ENCODE results near the gene FTO. TPM values are rescaled to one million over a fixed set of nuclear protein-coding genes. Genes with fewer than 3 reads are reported as not detected.

Gene FTO
- total and polyA plus RNA-seq, 12 donors = 17.8 to 310 (median 156) TPM

DNA sequence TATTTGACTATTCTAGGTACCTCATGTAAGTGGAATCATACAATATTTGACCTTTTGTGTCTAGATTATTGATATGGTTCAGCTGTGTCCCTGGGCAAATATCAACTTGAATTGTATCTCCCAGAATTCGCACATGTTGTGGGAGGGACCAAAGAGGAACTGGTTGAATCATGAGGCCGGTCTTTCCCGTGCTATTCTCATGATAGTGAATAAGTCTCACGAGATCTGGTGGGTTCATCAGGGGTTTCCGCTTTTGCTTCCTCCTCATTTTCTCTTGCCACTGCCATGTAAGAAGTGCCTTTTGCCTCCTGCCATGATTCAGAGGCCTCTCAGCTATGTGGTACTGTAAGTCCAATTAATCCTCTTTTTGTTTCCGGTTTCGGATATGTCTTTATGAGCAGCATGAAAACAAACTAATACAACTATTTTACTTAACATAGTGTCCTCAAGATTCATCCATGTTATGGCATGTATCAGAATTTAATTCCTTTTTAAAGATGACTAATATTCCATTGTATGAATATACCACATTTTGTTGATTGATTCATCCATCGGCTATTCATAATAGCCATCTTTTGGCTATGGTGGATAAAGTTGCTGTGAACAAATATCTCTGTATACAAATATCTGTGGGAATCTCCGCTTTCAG lies 129.1 kb downstream of the FTO start:
- Histone ChIP-seq H3K27me3 (no peaks in the 10 kb centered on the region), H3K4me1 (replicated peaks in 1 of 2) (peaks cover 0 to 9% of the 10 kb centered on the region in 2 donors), H3K4me3 (no peak overlapping the region), H3K9me3 (replicated peaks in 1 of 3) (no peaks in the 10 kb centered on the region), H3K36me3 (replicated peaks in 1 of 2) (no peaks in the 10 kb centered on the region), H3K27ac (no peak overlapping the region)
- no peak for DNase-seq
- intact Hi-C loops (cut with DNase I) = no loop called here
- TF ChIP-seq POLR2A (IDR thresholded peaks at IDR 0.05) = no peak
- TF ChIP-seq, protein P1, sequence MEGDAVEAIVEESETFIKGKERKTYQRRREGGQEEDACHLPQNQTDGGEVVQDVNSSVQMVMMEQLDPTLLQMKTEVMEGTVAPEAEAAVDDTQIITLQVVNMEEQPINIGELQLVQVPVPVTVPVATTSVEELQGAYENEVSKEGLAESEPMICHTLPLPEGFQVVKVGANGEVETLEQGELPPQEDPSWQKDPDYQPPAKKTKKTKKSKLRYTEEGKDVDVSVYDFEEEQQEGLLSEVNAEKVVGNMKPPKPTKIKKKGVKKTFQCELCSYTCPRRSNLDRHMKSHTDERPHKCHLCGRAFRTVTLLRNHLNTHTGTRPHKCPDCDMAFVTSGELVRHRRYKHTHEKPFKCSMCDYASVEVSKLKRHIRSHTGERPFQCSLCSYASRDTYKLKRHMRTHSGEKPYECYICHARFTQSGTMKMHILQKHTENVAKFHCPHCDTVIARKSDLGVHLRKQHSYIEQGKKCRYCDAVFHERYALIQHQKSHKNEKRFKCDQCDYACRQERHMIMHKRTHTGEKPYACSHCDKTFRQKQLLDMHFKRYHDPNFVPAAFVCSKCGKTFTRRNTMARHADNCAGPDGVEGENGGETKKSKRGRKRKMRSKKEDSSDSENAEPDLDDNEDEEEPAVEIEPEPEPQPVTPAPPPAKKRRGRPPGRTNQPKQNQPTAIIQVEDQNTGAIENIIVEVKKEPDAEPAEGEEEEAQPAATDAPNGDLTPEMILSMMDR (IDR thresholded peaks at IDR 0.05) = no peak
- WGBS, 4 donors = 96 to 98% (median 97%) methylated on average over 9 of the region's 9 CpGs

DNA sequence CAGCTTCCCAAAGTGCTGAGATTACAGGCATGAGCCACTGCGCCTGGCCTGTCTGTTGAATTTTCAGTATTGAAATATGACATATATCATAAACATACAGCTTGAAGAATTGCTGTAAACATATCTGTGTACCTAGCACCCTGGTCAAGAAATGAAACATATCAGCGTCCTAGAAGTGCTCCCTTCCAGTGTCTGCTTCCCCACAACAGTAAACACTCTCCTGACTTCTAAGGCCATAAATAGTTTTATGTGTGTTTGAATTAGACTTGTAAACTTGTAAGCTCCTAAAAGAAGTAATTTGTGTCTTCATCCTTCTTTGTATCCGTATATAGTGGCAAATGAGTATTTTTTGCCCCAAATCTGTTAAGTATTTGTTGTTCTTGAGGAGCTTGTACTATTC lies 132.2 kb downstream of the FTO start:
- Histone ChIP-seq H3K4me1 (replicated peaks in 1 of 2) (no peaks in the 10 kb centered on the region), H3K4me3 (no peak overlapping the region), H3K9me3 (replicated peaks in 1 of 3) (no peaks in the 10 kb centered on the region), H3K36me3 (replicated peaks in 1 of 2) (no peaks in the 10 kb centered on the region), H3K27ac (no peak overlapping the region), H3K27me3 (no peaks in the 10 kb centered on the region)
- intact Hi-C loops (cut with DNase I) = no loop called here
- DNase-seq = no peak
- 95 to 99% (median 98%) methylated on average over 3 of the region's 3 CpGs for WGBS, 4 donors
- TF ChIP-seq POLR2A (IDR thresholded peaks at IDR 0.05) = no peak
- TF ChIP-seq, protein P1 (IDR thresholded peaks at IDR 0.05) = no peak

DNA sequence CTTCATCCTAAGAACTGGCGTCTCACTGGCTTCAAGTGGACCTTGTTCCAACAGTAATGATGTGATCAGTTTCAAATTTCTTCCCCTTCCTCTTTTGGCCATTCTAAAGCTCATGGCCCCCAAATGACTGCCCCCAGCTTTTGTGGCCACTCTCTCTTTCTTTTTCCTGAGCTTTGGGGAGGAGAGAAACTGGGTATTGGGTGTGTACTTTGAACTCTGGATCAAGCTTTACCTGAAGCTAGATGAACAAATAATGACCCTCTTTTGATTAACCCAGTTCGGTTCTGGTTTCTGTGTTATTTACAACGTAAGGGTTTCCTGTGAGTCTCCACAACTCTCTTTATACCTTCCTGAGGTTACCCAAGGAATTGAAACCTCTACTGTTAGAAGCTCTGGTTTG lies 132.7 kb downstream of the FTO start:
- Histone ChIP-seq H3K36me3 (replicated peaks in 1 of 2) (no peaks in the 10 kb centered on the region), H3K4me1 (replicated peaks in 1 of 2) (no peaks in the 10 kb centered on the region), H3K9me3 (replicated peaks in 1 of 3) (no peaks in the 10 kb centered on the region), H3K4me3 (no peak overlapping the region), H3K27me3 (no peaks in the 10 kb centered on the region), H3K27ac (no peak overlapping the region)
- TF ChIP-seq, protein P1 (IDR thresholded peaks at IDR 0.05) = no peak
- TF ChIP-seq POLR2A (IDR thresholded peaks at IDR 0.05) = no peak
- WGBS, 4 donors = 90 to 97% (median 93%) methylated on average over 3 of the region's 3 CpGs
- DNase-seq = no peak
- intact Hi-C loops (cut with DNase I) = no loop called here

DNA sequence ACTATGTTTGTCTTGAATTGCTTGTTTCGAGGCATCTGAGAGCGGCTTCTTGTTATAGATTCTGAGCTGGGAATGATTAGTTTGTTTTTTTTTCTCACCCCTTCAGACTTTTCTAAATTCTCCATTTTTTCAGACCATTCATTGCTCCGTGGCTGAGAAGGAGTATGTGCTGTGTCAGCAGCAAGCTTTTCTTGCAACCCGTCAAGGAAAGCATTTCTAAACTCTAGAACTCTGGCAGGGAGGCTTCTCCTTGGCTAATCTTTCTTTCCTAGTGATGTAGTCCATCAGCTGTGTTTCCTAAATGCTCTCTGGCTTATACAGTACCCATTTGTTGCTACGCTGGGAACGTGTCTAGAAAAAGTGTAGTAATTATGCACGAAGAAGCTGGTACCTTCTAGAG lies 133.5 kb downstream of the FTO start:
- Histone ChIP-seq H3K27ac (no peak overlapping the region), H3K4me1 (replicated peaks in 1 of 2) (no peaks in the 10 kb centered on the region), H3K27me3 (no peaks in the 10 kb centered on the region), H3K9me3 (replicated peaks in 1 of 3) (no peaks in the 10 kb centered on the region), H3K36me3 (replicated peaks in 1 of 2) (no peaks in the 10 kb centered on the region), H3K4me3 (no peak overlapping the region)
- WGBS, 4 donors = 73 to 89% (median 83%) methylated on average over 7 of the region's 7 CpGs
- intact Hi-C loops (cut with DNase I) = no loop called here
- no peak for DNase-seq
- TF ChIP-seq, protein P1 (IDR thresholded peaks at IDR 0.05) = no peak
- no peak for TF ChIP-seq POLR2A (IDR thresholded peaks at IDR 0.05)

Measured in adrenal gland (tissue), 12 donors.